NCI-H187 treated with DMSO at 0.1 percent for 48 hours (cell line): ENCODE data around the gene PSEN1.

ENCODE experiments used
- DNase-seq: peaks from one replicate; lab custom pipeline; 2025; lab: John Stamatoyannopoulos, UW

Gene PSEN1

GRCh38 chr14:73253721-73254120 lies 117.4 kb downstream of the PSEN1 start:
- DNase-seq = no peak

GRCh38 chr14:73254247-73255004 lies 118.1 kb downstream of the PSEN1 start:
- no peak for DNase-seq

DNA sequence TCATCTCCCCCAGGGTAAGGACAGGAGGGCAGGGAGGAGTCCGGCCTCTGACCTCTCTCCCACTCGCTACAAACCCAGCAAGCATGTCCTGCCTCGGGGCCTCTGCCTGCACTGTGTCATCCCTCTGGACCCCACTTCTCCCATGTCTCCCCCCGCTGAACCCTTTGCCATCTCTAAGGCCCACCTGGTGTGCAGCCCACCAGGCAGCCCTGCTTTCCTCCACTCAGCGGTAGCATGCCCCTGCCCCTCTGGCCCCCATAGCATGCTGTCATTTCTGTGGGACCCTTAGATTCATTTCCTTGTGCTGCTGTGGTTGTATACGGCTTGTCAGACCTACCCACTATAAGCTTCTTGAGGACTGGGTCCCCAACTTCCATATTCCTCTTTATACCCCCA lies 118.7 kb downstream of the PSEN1 start:
- no peak for DNase-seq

DNA sequence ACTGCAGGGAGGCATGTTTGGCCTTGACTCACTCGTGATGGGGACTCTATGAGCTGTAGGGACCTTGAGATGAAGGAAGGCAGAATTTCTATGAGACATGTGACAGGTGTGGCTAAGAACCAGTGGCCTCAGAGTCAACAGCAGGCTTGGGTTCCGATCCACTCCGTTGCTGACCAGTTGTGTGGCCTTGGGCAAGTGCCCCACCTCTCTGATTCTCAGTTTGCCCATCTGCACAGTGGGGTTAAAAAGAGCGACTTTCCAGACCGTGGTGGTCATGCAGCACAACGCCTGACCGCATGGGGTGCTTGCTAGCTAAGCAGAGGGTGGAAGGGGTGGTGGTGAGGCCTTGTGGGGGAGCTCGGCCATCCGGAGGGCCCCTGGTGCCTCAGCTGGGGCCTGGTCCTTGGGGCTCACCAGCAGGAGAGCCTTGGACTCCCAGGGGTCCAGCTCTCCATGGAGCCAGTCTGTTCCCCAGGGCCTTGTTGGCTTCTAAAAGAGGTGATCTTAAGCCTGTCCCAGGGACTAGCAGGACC lies 119.5 kb downstream of the PSEN1 start:
- DNase-seq = no peak

- no peak for DNase-seq
Observed at GRCh38 chr14:73258076-73258475, 121.8 kb downstream of the PSEN1 start.

DNA sequence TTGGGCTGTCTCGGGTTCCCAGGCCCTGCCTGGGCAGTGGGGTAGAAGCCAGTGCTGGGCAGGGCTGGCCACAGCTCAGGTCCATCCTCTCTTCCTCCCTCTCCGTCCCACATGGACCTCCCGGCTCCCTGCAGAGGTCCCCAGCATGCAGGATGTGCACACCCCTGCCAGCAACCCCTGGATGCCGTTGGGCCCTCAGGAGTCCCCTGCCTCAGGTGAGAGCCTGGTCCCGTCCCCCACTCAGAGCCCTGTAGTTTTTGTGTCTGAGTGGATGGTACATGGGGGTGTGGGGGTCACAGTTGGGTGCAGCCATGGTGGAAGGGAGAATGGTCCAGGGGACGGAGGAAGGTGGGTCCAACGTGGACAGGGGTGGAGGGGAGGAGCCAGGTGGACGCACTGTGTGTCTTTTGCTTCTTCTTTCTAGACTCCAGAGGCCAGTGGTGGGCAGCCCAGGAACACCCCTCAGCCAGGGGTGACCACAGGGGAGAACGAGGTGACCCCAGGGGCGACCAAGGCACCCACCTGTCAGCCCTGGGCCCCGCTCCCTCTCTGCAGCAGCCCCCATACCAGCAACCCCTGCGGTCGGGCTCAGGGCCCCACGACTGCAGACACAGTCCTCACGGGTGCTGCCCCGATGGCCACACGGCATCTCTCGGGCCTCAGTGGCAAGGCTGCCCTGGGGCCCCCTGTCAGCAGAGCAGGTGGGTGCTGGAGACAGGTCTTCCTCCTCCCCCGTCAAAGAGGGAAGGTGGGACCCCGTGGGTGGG lies 122.7 kb downstream of the PSEN1 start:
- no peak for DNase-seq

- DNase-seq = no peak
Observed at GRCh38 chr14:73259837-73260236, 123.5 kb downstream of the PSEN1 start.

DNA sequence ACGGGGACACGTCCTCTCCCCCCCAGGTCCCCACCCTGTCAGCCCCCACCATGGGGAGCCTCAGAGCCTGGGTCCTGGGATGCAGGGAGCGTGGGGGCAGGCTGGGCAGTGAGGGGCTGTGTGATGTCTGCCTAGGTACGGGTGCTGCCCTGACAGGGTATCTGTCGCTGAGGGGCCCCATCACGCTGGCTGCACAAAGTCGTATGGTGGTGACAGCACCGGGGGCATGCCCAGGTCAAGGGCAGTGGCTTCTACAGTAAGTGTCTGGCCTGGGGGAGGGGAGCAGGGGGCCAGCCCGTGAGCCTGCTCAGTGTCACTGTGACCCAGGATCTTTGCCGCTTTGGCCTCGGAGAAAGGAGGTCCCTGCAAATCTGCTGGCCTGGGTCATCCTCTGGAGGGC lies 124.3 kb downstream of the PSEN1 start:
- no peak for DNase-seq

- DNase-seq = no peak
Observed at GRCh38 chr14:73261075-73261474, 124.8 kb downstream of the PSEN1 start.

- no peak for DNase-seq
Observed at GRCh38 chr14:73261520-73262426, 125.5 kb downstream of the PSEN1 start.

DNA sequence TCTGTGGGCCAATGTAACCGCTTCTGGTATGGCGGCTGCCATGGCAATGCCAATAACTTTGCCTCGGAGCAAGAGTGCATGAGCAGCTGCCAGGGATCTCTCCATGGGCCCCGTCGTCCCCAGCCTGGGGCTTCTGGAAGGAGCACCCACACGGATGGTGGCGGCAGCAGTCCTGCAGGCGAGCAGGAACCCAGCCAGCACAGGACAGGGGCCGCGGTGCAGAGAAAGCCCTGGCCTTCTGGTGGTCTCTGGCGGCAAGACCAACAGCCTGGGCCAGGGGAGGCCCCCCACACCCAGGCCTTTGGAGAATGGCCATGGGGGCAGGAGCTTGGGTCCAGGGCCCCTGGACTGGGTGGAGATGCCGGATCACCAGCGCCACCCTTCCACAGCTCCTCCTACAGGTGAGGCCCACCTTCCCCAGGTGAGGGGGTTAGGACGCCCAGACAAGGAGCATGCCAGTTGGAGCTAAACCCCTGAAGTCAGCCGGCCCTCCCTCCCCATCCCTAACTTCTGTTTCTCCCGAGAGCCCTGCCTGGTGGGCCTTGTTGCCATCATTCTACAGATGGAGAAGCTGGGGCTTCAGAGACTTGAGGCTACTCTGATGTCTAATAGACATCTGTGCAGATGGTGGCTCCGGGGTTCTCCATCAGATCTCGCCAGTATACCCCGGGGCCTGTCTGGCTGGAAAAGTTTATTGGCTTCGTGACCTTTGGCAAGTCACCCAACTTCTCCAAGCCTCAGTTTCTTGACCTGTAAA lies 126.3 kb downstream of the PSEN1 start:
- DNase-seq = no peak

DNA sequence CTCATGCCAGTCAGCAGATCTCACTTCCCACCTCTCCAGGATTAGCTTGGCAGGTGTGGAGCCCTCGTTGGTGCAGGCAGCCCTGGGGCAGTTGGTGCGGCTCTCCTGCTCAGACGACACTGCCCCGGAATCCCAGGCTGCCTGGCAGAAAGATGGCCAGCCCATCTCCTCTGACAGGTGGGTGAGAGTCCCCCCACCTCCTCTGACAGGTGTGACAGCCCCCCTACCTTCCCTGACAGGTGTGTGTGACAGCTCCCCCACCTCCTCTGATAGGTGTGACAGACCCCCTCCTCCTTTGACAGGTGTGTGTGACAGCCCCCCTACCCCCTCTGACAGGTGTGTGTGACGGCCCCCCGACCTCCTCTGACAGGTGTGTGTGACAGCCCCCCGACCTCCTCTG lies 127.3 kb downstream of the PSEN1 start:
- no peak for DNase-seq

GRCh38 chr14:73264080-73264884 lies 128.0 kb downstream of the PSEN1 start:
- no peak for DNase-seq

DNA sequence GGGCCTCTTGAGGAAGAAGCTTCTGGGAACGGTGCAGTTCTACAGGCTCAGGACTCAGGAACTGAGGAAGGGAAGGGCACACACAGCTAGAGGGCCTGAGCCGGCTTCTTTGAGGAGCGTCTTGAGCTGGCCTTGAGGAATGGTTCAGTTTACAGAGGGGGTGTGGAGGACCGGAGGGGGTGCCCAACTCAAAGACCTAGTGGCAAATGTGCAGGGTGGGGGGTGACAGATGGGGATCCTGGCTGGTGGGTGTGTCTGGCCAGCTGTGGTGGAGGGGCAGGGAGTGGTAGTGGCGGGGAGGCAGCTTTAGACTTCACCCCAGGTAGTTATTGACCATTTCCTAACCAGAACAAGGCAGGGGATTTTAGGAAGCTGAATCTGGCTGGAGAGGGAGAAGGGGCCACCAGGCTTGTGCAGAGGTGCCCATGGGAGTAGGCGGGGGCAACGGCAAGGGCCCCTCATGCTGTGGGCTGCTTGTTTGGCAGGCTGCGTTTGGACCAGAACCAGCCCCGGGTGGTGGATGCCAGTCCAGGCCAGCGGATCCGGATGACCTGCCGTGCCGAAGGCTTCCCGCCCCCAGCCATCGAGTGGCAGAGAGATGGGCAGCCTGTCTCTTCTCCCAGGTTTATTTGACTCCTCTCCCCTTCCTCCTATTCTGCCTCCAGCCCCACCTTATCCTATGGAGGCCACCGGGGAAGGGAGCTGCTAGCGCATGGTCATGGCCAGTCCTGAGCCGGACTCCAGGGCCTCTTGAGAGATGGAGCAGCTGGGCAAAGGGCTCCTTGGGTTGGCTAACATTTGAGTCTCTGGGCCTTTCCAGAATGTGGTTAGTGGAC lies 128.8 kb downstream of the PSEN1 start:
- DNase-seq = no peak

GRCh38 chr14:73265721-73266046 lies 129.4 kb downstream of the PSEN1 start:
- no peak for DNase-seq

DNA sequence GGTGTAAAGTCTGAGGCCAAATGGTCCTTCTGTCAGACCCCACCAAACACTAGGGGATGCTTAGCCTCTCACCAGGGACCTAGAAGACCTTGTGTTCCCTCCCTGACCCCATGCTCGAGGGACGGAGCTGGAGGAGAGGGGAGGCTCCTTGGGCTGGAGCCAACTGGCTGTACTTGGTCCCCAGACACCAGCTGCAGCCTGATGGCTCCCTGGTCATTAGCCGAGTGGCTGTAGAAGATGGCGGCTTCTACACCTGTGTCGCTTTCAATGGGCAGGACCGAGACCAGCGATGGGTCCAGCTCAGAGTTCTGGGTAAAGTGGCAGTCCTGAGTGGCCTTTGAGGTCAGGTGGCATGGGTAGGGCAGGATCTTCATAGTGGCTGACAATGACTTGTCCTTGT lies 130.0 kb downstream of the PSEN1 start:
- no peak for DNase-seq

DNA sequence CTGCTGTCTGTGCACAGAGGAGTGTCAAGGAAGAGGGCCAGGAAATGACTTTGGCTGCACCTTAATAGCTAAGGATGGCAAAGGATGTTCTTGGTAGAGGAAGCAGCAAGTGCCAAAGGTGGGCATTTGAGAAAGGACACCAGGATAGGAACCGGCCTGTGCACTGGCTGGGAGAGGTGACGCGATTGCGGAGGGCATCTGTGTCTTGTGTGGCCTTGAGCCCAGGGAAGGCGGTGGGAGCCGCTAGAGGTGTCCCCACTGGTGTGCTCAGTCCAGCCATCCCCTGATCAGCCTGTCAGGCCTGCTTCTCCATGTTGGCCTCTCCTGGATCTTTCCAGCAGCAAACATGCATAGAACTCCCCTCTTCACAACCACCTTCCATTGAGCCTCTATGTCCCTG lies 131.2 kb downstream of the PSEN1 start:
- no peak for DNase-seq

GRCh38 chr14:73269729-73270531 lies 133.6 kb downstream of the PSEN1 start:
- DNase-seq = no peak

GRCh38 chr14:73272393-73272792 lies 136.1 kb downstream of the PSEN1 start:
- no peak for DNase-seq
